Pancreas (tissue), 10 donors: Measurements from ENCODE around the gene GAS7. TPM values are rescaled to one million over a fixed set of nuclear protein-coding genes. Genes with fewer than 3 reads are reported as not detected.

ENCODE experiments used
- ATAC-seq, 4 donors: fragments of 200-7000 bp; cut with Tn5 transposase; one replicate each; pipeline versions ENCODE4 v1.8.0 to v1.9.1; 2020; ENCODE audit warnings: mild to moderate bottlenecking in 4 of 4, moderate library complexity in 4 of 4
- DNase-seq, 6 donors: peaks; one replicate each; pipeline ENCODE4 v3.0.0-alpha.2; 2020
- FAIRE-seq: peaks from 2 replicates; lab custom pipeline; 2012; peaks lifted over from hg19 to GRCh38; lab: Jason Lieb, UNC
- H3K27ac ChIP-seq, 4 donors: fragments of 200-600 bp; sonication (generic); 1 replicate in 3 of 4; 2 replicates in 1 of 4; pipeline versions ENCODE4 v1.5.0 to v1.8.0; 2020
- H3K27me3 ChIP-seq, 4 donors: fragments of 200-600 bp; one replicate each; pipeline ENCODE4 v1.8.0; 2021
- H3K36me3 ChIP-seq, 3 donors: fragments of 200-600 bp; sonication (generic) in 1 of 3; one replicate each; pipeline versions ENCODE4 v1.5.0 to v1.8.0; 2020 to 2021
- H3K4me1 ChIP-seq, 3 donors: fragments of 200-600 bp; one replicate each; pipeline ENCODE4 v1.8.0; 2021
- H3K4me3 ChIP-seq, 4 donors: fragments of 200-600 bp; sonication (generic) in 2 of 4; one replicate each; pipeline versions ENCODE4 v1.5.0 to v1.8.0; 2020 to 2021
- H3K9me3 ChIP-seq, 4 donors: fragments of 200-600 bp; one replicate each; pipeline ENCODE4 v1.8.0; 2021
- WGBS, 2 donors: extraction: QIAGEN DNeasy Blood & Tissue Kit; methylation state at CpG; one replicate each; pipeline ENCODE4 v1.1.7; 2013; 5-methylcytosine and 5-hydroxymethylcytosine counted together
- intact Hi-C, 3 donors: fragments of 100-400 bp; cut with DNase I; formaldehyde crosslinking; loops; one replicate each; pipeline versions ENCODE4 v1.11.1 to v1.14.2; 2022
- polyA plus RNA-seq, 2 donors: library from polyadenylated mRNA; stranded (reverse); fragments of 200-250 nt; gene quantifications; one replicate each; pipeline ENCODE4 v1.2.3, GENCODE V29; 2013
- total RNA-seq, 6 donors: library from RNA; stranded (reverse); fragmentation: NEBNext Ultra II Directional in 4 of 6; extraction: Animal tissue kit (Norgen Biotek cat#: 25700) in 4 of 6; gene quantifications; one replicate each; pipeline versions ENCODE4 v1.2.1 to v1.2.4, GENCODE V29; 2021 to 2023
- TF ChIP-seq, protein P1 (sequence below), 4 donors: fragments of 200-600 bp; sonication (generic) in 3 of 4; IDR thresholded peaks; one replicate each; pipeline versions ENCODE4 v1.5.0 to v1.8.0; 2021; ENCODE audit warnings: antibody characterized with exemption in 4 of 4
- donor health status: healthy with polysubstance abuse.
- donor health status: DM: no; HTN: no; CAD: no; lungs with moderate emphysema.
- donor health status: DM: no; HTN: no; CAD: no.
- donor health status: control.
- donor health status: control.
- donor health status: Bipolar disorder and iron deficiency.
- donor health status: DM: yes; HTN: yes; CAD: no.
- donor health status: DM: no; HTN: no; CAD: no.
- donor health status: DM: no; HTN: no; CAD: no.
- donor health status: DM: yes; HTN: yes; CAD: no.

The GAS7 gene
- total and polyA plus RNA-seq, 8 donors: 1.9 to 22.9 (median 3.7) TPM

DNA sequence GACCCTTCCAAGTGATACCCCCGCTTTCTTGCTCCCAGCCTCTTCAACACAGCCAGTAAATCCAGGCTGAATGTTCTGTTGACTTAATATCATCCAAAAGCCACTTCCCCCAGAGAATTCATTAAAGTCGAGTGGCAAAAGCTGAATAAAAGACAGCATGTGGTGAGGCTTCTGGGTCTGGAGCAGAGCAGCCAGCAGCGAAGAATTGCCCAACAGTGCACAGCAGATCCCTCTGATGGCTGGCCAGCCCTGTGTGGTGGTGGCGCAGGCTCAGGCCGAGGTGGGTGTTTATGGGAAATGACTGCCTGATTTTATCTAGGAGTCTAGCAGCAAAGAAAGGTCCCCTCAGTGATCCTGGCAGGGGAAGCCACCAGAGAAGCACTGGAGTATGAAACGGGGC lies 263.0 kb downstream of the GAS7 start:
- no peak for FAIRE-seq
- no peaks in the 10 kb centered on the region for H3K9me3 ChIP-seq

DNA sequence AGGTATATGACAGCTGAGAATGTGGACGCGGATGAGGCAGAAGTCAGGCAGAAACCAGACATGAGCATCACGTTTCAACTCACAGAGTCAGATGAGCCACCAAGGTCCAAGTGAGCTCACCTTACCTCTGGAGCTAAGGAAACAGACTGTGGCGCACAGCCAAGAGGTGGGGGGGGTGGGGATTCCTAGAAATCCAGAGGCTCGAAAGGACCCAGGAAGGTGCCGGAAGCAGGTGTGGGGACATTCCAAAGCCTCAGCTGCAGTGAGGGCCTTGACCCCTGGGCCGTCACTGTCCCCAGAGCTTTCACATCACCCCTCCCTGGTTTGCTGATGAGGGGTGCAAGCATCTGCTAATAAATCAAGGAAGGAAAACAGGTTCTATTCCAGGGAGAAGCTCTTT lies 264.1 kb downstream of the GAS7 start:
- WGBS, 2 donors: 73 to 79% methylated on average over 7 of the region's 7 CpGs
- no peak overlapping the region for H3K27ac ChIP-seq
- no peak overlapping the region for H3K4me3 ChIP-seq
- no peaks in the 10 kb centered on the region for H3K27me3 ChIP-seq
- TF ChIP-seq, protein P1, sequence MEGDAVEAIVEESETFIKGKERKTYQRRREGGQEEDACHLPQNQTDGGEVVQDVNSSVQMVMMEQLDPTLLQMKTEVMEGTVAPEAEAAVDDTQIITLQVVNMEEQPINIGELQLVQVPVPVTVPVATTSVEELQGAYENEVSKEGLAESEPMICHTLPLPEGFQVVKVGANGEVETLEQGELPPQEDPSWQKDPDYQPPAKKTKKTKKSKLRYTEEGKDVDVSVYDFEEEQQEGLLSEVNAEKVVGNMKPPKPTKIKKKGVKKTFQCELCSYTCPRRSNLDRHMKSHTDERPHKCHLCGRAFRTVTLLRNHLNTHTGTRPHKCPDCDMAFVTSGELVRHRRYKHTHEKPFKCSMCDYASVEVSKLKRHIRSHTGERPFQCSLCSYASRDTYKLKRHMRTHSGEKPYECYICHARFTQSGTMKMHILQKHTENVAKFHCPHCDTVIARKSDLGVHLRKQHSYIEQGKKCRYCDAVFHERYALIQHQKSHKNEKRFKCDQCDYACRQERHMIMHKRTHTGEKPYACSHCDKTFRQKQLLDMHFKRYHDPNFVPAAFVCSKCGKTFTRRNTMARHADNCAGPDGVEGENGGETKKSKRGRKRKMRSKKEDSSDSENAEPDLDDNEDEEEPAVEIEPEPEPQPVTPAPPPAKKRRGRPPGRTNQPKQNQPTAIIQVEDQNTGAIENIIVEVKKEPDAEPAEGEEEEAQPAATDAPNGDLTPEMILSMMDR (IDR thresholded peaks at IDR 0.05): no peak
- ATAC-seq (no peak), FAIRE-seq (no peak), DNase-seq (no peak)
- H3K9me3 ChIP-seq: no peaks in the 10 kb centered on the region
- intact Hi-C loops: no loop called here
- no peaks in the 10 kb centered on the region for H3K36me3 ChIP-seq
- H3K4me1 ChIP-seq: no peaks in the 10 kb centered on the region

More for the DNA sequence above, 263.0 kb downstream of the GAS7 start:
- Histone ChIP-seq H3K27me3 (no peaks in the 10 kb centered on the region), H3K4me3 (no peak overlapping the region), H3K36me3 (no peaks in the 10 kb centered on the region), H3K4me1 (no peaks in the 10 kb centered on the region), H3K27ac (no peak overlapping the region)
- intact Hi-C loops: no loop called here
- ATAC-seq (no peak), DNase-seq (no peak)
- TF ChIP-seq, protein P1 (IDR thresholded peaks at IDR 0.05): no peak
- 68 to 78% methylated on average over 6 of the region's 6 CpGs for WGBS, 2 donors

DNA sequence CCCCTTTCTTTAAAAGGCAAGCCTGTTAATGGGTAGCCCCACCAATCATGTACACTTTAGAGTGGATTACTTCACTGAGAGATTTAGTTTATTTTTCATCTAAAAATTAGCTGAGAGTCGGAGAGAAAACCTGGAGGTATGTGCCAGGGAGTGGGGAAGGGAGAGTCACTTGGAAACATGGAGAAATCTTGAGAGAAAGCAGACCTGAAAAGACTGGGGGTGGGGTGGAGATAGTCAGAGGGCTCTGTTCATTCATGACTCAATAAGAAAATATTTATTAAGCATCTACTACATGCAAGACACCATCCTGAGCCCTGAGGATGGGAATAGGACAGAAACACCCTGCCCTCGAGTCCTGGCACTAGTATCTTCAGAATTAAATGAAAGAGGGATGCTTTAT lies 265.9 kb downstream of the GAS7 start:
- Histone ChIP-seq H3K4me3 (no peak overlapping the region), H3K36me3 (no peaks in the 10 kb centered on the region), H3K9me3 (no peaks in the 10 kb centered on the region), H3K4me1 (no peaks in the 10 kb centered on the region), H3K27ac (no peak overlapping the region), H3K27me3 (peaks cover 0 to 4% (median 0%) of the 10 kb centered on the region in 4 donors)
- intact Hi-C loops: no loop called here
- TF ChIP-seq, protein P1 (IDR thresholded peaks at IDR 0.05): no peak
- 56 to 69% methylated on average over 2 of the region's 2 CpGs for WGBS, 2 donors
- ATAC-seq (no peak), DNase-seq (no peak), FAIRE-seq (no peak)

DNA sequence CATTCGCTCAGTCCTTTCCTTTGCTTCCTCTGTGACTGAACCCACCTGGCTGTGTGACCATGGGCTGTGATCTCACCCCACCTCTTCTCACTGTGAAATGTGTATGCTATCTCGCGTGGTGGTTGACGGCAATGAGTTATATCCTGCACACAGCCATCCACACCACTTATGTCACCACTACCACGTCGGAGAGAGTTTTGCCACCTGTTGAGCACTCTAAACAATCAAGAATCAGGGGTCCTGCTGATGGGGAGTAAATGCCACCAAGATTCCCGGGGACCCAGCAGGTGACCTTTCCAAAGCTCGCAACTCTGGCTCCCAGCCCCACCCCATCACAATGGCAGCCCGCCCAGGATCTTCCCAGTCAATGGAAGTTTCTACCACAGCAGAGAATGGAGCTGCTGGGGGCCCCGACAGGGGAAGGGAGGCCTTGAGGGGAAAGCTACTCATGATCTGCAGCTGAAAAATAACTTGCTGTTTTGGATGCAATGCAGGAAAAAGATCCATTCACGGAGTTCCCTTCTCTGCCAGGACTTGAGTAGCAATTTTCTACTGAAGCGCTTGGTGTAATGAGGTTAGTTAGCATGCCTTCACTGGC lies 267.2 kb downstream of the GAS7 start:
- 49 to 50% methylated on average over 12 of the region's 12 CpGs for WGBS, 2 donors
- Histone ChIP-seq H3K36me3 (no peaks in the 10 kb centered on the region), H3K4me3 (no peak overlapping the region), H3K27me3 (peaks cover 0 to 4% (median 0%) of the 10 kb centered on the region in 4 donors), H3K4me1 (no peaks in the 10 kb centered on the region), H3K27ac (no peak overlapping the region), H3K9me3 (no peaks in the 10 kb centered on the region)
- no peak for FAIRE-seq
- no peak for ATAC-seq
- TF ChIP-seq, protein P1 (IDR thresholded peaks at IDR 0.05): no peak
- no peak for DNase-seq
- intact Hi-C loops: no loop called here

DNA sequence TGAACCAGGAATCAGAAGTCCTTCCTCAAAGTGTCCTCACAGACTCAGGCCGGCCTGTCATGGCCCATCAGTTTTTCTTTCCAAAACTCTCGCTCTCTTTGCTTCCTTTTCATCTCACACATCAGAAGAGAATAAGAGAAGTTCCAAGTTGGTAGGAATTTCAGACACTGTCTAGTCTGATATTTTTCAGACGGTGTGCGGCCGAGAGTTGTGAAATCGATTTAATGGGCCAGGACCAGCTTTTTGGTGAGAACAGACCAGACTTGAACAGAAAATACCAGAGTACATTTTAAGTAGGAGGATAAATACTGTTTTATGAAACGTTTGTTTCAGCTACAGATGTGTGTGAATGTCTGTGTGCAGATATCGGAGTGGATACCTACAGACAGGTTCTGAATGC lies 268.5 kb downstream of the GAS7 start:
- no peak for FAIRE-seq

More for the DNA sequence above, 268.5 kb downstream of the GAS7 start:
- Histone ChIP-seq H3K4me1 (no peaks in the 10 kb centered on the region), H3K4me3 (no peak overlapping the region), H3K9me3 (no peaks in the 10 kb centered on the region), H3K27me3 (peaks cover 0 to 4% (median 0%) of the 10 kb centered on the region in 4 donors), H3K27ac (no peak overlapping the region), H3K36me3 (no peaks in the 10 kb centered on the region)
- TF ChIP-seq, protein P1 (IDR thresholded peaks at IDR 0.05): no peak
- no peak for DNase-seq
- intact Hi-C loops: no loop called here
- 57 to 75% methylated on average over 8 of the region's 8 CpGs for WGBS, 2 donors
- ATAC-seq: no peak
